Activated T-helper 1 cell treated with anti-CD3 and anti-CD28 coated beads, Interleukin-2, amount 50 U/mL, for 16 hours (primary cell): ENCODE measurements around the gene CLOCK.

Source experiments
- DNase-seq, 2 donors: peaks; one replicate each; pipeline ENCODE4 v3.0.0-alpha.2; 2020; ENCODE audit warnings: low read depth in 1 of 2, low spot score in 1 of 2

CLOCK gene

GRCh38 chr4:55540271-55540670 lies 6.4 kb downstream of the CLOCK start:
- no peak for DNase-seq

GRCh38 chr4:55539658-55540057 lies 7.1 kb downstream of the CLOCK start:
- DNase-seq: no peak

GRCh38 chr4:55538531-55538930 lies 8.2 kb downstream of the CLOCK start:
- DNase-seq: no peak

- no peak for DNase-seq
Observed at GRCh38 chr4:55534306-55534705, 12.4 kb downstream of the CLOCK start.

GRCh38 chr4:55530691-55531090 lies 16.0 kb downstream of the CLOCK start:
- DNase-seq: no peak

GRCh38 chr4:55530167-55530566 lies 16.5 kb downstream of the CLOCK start:
- DNase-seq: no peak

- DNase-seq: no peak
Observed at GRCh38 chr4:55528491-55528890, 18.2 kb downstream of the CLOCK start.

- no peak for DNase-seq
Observed at GRCh38 chr4:55524844-55525571, 21.7 kb downstream of the CLOCK start.

GRCh38 chr4:55518442-55518841 lies 28.3 kb downstream of the CLOCK start:
- no peak for DNase-seq

- no peak for DNase-seq
Observed at GRCh38 chr4:55517526-55518229, 29.0 kb downstream of the CLOCK start.

- DNase-seq: no peak
Observed at GRCh38 chr4:55512922-55513571, 33.7 kb downstream of the CLOCK start.

- no peak for DNase-seq
Observed at GRCh38 chr4:55512077-55512476, 34.6 kb downstream of the CLOCK start.

GRCh38 chr4:55510685-55511084 lies 36.0 kb downstream of the CLOCK start:
- no peak for DNase-seq

- no peak for DNase-seq
Observed at GRCh38 chr4:55509266-55509665, 37.4 kb downstream of the CLOCK start.

GRCh38 chr4:55507612-55508011 lies 39.1 kb downstream of the CLOCK start:
- DNase-seq: no peak

- no peak for DNase-seq
Observed at GRCh38 chr4:55503169-55503568, 43.5 kb downstream of the CLOCK start.

GRCh38 chr4:55500072-55500471 lies 46.6 kb downstream of the CLOCK start:
- DNase-seq: no peak

- DNase-seq: no peak
Observed at GRCh38 chr4:55499495-55499894, 47.2 kb downstream of the CLOCK start.

GRCh38 chr4:55498051-55498450 lies 48.7 kb downstream of the CLOCK start:
- no peak for DNase-seq

- no peak for DNase-seq
Observed at GRCh38 chr4:55491486-55491885, 55.2 kb downstream of the CLOCK start.

- no peak for DNase-seq
Observed at GRCh38 chr4:55488716-55489115, 58.0 kb downstream of the CLOCK start.

GRCh38 chr4:55485821-55486220 lies 60.9 kb downstream of the CLOCK start:
- DNase-seq: no peak
